BLaER1 treated with 17β-estradiol and CSF1 and Interleukin-3, amounts not matched to agents 10 nM and 100 nM (cell line): ENCODE measurements around the gene SDCBP2.

Experiments
- H3K27ac ChIP-seq, 11 experiments: shearing (Covaris generic); formaldehyde crosslinking; 2 replicates each; pipeline ENCODE4 v1.8.1; 2022
- H3K27me3 ChIP-seq, 11 experiments: shearing (Covaris generic); formaldehyde crosslinking; 2 replicates each; pipeline ENCODE4 v1.8.1; 2022
- H3K36me3 ChIP-seq, 11 experiments: shearing (Covaris generic); formaldehyde crosslinking; 2 replicates each; pipeline ENCODE4 v1.8.1; 2022
- H3K4me1 ChIP-seq, 10 experiments: shearing (Covaris generic); formaldehyde crosslinking; 2 replicates each; pipeline ENCODE4 v1.8.1; 2022
- H3K4me2 ChIP-seq, 11 experiments: shearing (Covaris generic); formaldehyde crosslinking; 2 replicates each; pipeline ENCODE4 v1.8.1; 2022
- H3K4me3 ChIP-seq, 10 experiments: shearing (Covaris generic); formaldehyde crosslinking; 2 replicates each; pipeline ENCODE4 v1.8.1; 2022
- H3K9ac ChIP-seq, 11 experiments: shearing (Covaris generic); formaldehyde crosslinking; 2 replicates each; pipeline ENCODE4 v1.8.1; 2022
- H3K9me3 ChIP-seq, 11 experiments: shearing (Covaris generic); formaldehyde crosslinking; replicated peaks in 1 of 11; 2 replicates each; pipeline ENCODE4 v1.8.1; 2022
- H4K20me1 ChIP-seq, 11 experiments: shearing (Covaris generic); formaldehyde crosslinking; 2 replicates each; pipeline ENCODE4 v1.8.1; 2022
- Cebpa-rat ChIP-seq, 11 experiments: shearing (Covaris generic); IDR thresholded peaks; 2 replicates each; pipeline ENCODE4 v1.8.1; 2022

Gene SDCBP2

GRCh38 chr20:1323830-1324597 is 4.9 kb downstream of the SDCBP2 start:
- Histone ChIP-seq H3K4me2 (peak overlapping the region; percentile 81 to 98 (median 96); a peak in 21 of 22 replicates), H3K9ac (peak overlapping the region in 5 of 11 experiments; percentile 91 to 99 (median 99); a peak in 7 of 22 replicates), H3K36me3 (peaks cover 0 to 10% (median 0%) of the 10 kb centered on the region in 11 experiments; a peak in 3 of 22 replicates), H3K27ac (peak overlapping the region in 9 of 11 experiments; percentile 91 to 100 (median 99); a peak in 16 of 22 replicates), H3K4me3 (peak overlapping the region in 1 of 10 experiments; percentile 88; a peak in 1 of 20 replicates), H3K9me3 (peaks cover 0 to 7% (median 0%) of the 10 kb centered on the region in 11 experiments; a peak in 1 of 22 replicates), H3K27me3 (no peaks in the 10 kb centered on the region), H3K4me1 (peaks cover 46 to 65% (median 61%) of the 10 kb centered on the region in 10 experiments), H4K20me1 (peaks cover 4 to 26% (median 19%) of the 10 kb centered on the region in 11 experiments; a peak in 16 of 22 replicates)
- TF ChIP-seq Cebpa-rat (IDR thresholded peaks at IDR 0.05), result no peak

- H3K4me1 ChIP-seq, result peaks cover 39 to 57% (median 53%) of the 10 kb centered on the region in 10 experiments
- no peaks in the 10 kb centered on the region for H3K27me3 ChIP-seq
- H3K4me2 ChIP-seq, result peak overlapping the region in 9 of 11 experiments; percentile 54 to 98 (median 96); a peak in 18 of 22 replicates
- H3K9me3 ChIP-seq, result peaks cover 0 to 7% (median 0%) of the 10 kb centered on the region in 11 experiments; a peak in 1 of 22 replicates
- peaks cover 0 to 19% (median 14%) of the 10 kb centered on the region in 11 experiments; a peak in 13 of 22 replicates for H4K20me1 ChIP-seq
- H3K9ac ChIP-seq, result peak overlapping the region in 6 of 11 experiments; percentile 1 to 32 (median 29); a peak in 6 of 22 replicates
- peak overlapping the region in 8 of 11 experiments; percentile 9 to 100 (median 48); a peak in 12 of 22 replicates for H3K27ac ChIP-seq
- no peak for TF ChIP-seq Cebpa-rat (IDR thresholded peaks at IDR 0.05)
- H3K4me3 ChIP-seq, result no peak overlapping the region
- peaks cover 0 to 5% (median 0%) of the 10 kb centered on the region in 11 experiments; a peak in 2 of 22 replicates for H3K36me3 ChIP-seq
These were observed 5.7 kb downstream of the SDCBP2 start for GRCh38 chr20:1323256-1323655.

GRCh38 chr20:1322511-1323245 is 6.3 kb downstream of the SDCBP2 start:
- Histone ChIP-seq H3K4me3 (no peak overlapping the region), H3K4me2 (peak overlapping the region in 9 of 11 experiments; percentile 54 to 98 (median 96); a peak in 18 of 22 replicates), H3K9me3 (peaks cover 0 to 7% (median 0%) of the 10 kb centered on the region in 11 experiments; a peak in 1 of 22 replicates), H3K27ac (peak overlapping the region in 8 of 11 experiments; percentile 9 to 100 (median 48); a peak in 12 of 22 replicates), H3K27me3 (no peaks in the 10 kb centered on the region), H3K36me3 (peaks cover 0 to 5% (median 0%) of the 10 kb centered on the region in 11 experiments; a peak in 1 of 22 replicates), H4K20me1 (peaks cover 0 to 13% (median 8%) of the 10 kb centered on the region in 11 experiments; a peak in 10 of 22 replicates), H3K4me1 (peaks cover 33 to 51% (median 47%) of the 10 kb centered on the region in 10 experiments), H3K9ac (peak overlapping the region in 6 of 11 experiments; percentile 1 to 32 (median 29); a peak in 5 of 22 replicates)
- no peak; a peak in 1 of 22 replicates for TF ChIP-seq Cebpa-rat (IDR thresholded peaks at IDR 0.05)

GRCh38 chr20:1321654-1321939 is 7.3 kb downstream of the SDCBP2 start:
- Histone ChIP-seq H4K20me1 (peaks cover 0 to 4% (median 0%) of the 10 kb centered on the region in 11 experiments; a peak in 3 of 22 replicates), H3K36me3 (no peaks in the 10 kb centered on the region), H3K27ac (no peak overlapping the region), H3K9ac (no peak overlapping the region), H3K9me3 (peaks cover 0 to 7% (median 0%) of the 10 kb centered on the region in 11 experiments; a peak in 1 of 22 replicates), H3K4me2 (no peak overlapping the region), H3K27me3 (no peaks in the 10 kb centered on the region), H3K4me1 (peaks cover 22 to 41% (median 37%) of the 10 kb centered on the region in 10 experiments), H3K4me3 (no peak overlapping the region)
- TF ChIP-seq Cebpa-rat (IDR thresholded peaks at IDR 0.05), result no peak

GRCh38 chr20:1320902-1321653 is 7.9 kb downstream of the SDCBP2 start:
- Histone ChIP-seq H3K4me2 (no peak overlapping the region), H3K9ac (no peak overlapping the region), H3K27ac (no peak overlapping the region), H3K4me3 (no peak overlapping the region), H3K27me3 (no peaks in the 10 kb centered on the region), H3K36me3 (no peaks in the 10 kb centered on the region), H3K4me1 (peaks cover 17 to 35% (median 31%) of the 10 kb centered on the region in 10 experiments), H4K20me1 (no peaks in the 10 kb centered on the region; a peak in 1 of 22 replicates), H3K9me3 (peaks cover 0 to 7% (median 0%) of the 10 kb centered on the region in 11 experiments; a peak in 1 of 22 replicates)
- TF ChIP-seq Cebpa-rat (IDR thresholded peaks at IDR 0.05), result no peak

- no peak for TF ChIP-seq Cebpa-rat (IDR thresholded peaks at IDR 0.05)
- peaks cover 0 to 7% (median 0%) of the 10 kb centered on the region in 11 experiments; a peak in 1 of 22 replicates for H3K9me3 ChIP-seq
- H3K27ac ChIP-seq, result no peak overlapping the region; a peak in 1 of 22 replicates
- H3K36me3 ChIP-seq, result no peaks in the 10 kb centered on the region
- H3K4me1 ChIP-seq, result peaks cover 14 to 32% (median 28%) of the 10 kb centered on the region in 10 experiments
- H3K4me2 ChIP-seq, result no peak overlapping the region
- H4K20me1 ChIP-seq, result no peaks in the 10 kb centered on the region
- H3K9ac ChIP-seq, result no peak overlapping the region
- H3K27me3 ChIP-seq, result no peaks in the 10 kb centered on the region
- H3K4me3 ChIP-seq, result no peak overlapping the region
These were observed 8.9 kb downstream of the SDCBP2 start for GRCh38 chr20:1320016-1320415.

GRCh38 chr20:1319462-1319861 is 9.5 kb downstream of the SDCBP2 start:
- no peak overlapping the region for H3K4me3 ChIP-seq
- no peak overlapping the region for H3K27ac ChIP-seq
- peaks cover 8 to 26% (median 22%) of the 10 kb centered on the region in 10 experiments for H3K4me1 ChIP-seq
- peaks cover 0 to 7% (median 0%) of the 10 kb centered on the region in 11 experiments; a peak in 1 of 22 replicates for H3K9me3 ChIP-seq
- H3K4me2 ChIP-seq, result no peak overlapping the region
- no peaks in the 10 kb centered on the region for H3K36me3 ChIP-seq
- H3K9ac ChIP-seq, result no peak overlapping the region
- no peak for TF ChIP-seq Cebpa-rat (IDR thresholded peaks at IDR 0.05)
- H3K27me3 ChIP-seq, result no peaks in the 10 kb centered on the region
- H4K20me1 ChIP-seq, result no peaks in the 10 kb centered on the region

- Histone ChIP-seq H4K20me1 (no peaks in the 10 kb centered on the region), H3K4me1 (peaks cover 7 to 22% (median 18%) of the 10 kb centered on the region in 10 experiments; a peak in 19 of 20 replicates), H3K9ac (no peak overlapping the region), H3K4me3 (no peak overlapping the region), H3K27ac (no peak overlapping the region), H3K27me3 (no peaks in the 10 kb centered on the region), H3K4me2 (no peak overlapping the region), H3K9me3 (peaks cover 0 to 7% (median 0%) of the 10 kb centered on the region in 11 experiments; a peak in 1 of 22 replicates), H3K36me3 (no peaks in the 10 kb centered on the region)
- no peak for TF ChIP-seq Cebpa-rat (IDR thresholded peaks at IDR 0.05)
These were observed 9.9 kb downstream of the SDCBP2 start for GRCh38 chr20:1319051-1319450.
